Body of pancreas (tissue), 4 donors: ENCODE data around the gene JPH2.

Experiments
- POLR2A ChIP-seq, 3 donors: fragments of 450-650 bp; IDR thresholded peaks; one replicate each; pipeline ENCODE4 v1.6.1; 2016; ENCODE audit warnings: antibody characterized with exemption in 3 of 3, mild to moderate bottlenecking in 2 of 3
- TF ChIP-seq, protein P1 (sequence below), 7 experiments: fragments of 450-650 bp in 4 of 7; fragments of 200-600 bp in 3 of 7; sonication (generic) in 3 of 7; IDR thresholded peaks; one replicate each; pipeline ENCODE4 v1.5.1; 2016 to 2019; ENCODE audit warnings: antibody characterized with exemption in 7 of 7

DNA sequence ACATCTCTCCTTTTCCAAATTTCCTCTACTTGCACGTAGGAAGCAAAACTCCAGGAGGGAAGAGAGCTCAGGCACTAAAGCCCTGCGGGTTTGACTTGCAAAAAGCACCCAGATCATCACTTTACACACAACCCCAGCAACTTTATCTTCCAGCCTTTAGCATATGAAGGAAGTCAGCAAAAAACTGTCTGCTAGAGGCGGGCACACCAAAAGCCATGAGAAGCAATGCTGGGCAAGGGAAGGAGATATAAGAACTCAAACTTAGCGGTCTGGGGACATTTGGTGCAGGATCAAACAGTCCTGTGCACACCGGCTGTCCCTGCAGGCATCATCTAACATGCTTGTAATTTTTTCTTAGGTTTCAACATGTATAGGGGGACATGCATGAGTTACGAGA, 113.3 kb downstream of the JPH2 start:
- no peak for TF ChIP-seq POLR2A (IDR thresholded peaks at IDR 0.05)
- TF ChIP-seq, protein P1, sequence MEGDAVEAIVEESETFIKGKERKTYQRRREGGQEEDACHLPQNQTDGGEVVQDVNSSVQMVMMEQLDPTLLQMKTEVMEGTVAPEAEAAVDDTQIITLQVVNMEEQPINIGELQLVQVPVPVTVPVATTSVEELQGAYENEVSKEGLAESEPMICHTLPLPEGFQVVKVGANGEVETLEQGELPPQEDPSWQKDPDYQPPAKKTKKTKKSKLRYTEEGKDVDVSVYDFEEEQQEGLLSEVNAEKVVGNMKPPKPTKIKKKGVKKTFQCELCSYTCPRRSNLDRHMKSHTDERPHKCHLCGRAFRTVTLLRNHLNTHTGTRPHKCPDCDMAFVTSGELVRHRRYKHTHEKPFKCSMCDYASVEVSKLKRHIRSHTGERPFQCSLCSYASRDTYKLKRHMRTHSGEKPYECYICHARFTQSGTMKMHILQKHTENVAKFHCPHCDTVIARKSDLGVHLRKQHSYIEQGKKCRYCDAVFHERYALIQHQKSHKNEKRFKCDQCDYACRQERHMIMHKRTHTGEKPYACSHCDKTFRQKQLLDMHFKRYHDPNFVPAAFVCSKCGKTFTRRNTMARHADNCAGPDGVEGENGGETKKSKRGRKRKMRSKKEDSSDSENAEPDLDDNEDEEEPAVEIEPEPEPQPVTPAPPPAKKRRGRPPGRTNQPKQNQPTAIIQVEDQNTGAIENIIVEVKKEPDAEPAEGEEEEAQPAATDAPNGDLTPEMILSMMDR (IDR thresholded peaks at IDR 0.05) = no peak
